Measurements from ENCODE around the gene ARHGAP32.
"Not testable (repeated sequence)": the region's sequence is repeated elsewhere in the genome, so short reads cannot be mapped to it uniquely, and the experiment has no call there.

DNA sequence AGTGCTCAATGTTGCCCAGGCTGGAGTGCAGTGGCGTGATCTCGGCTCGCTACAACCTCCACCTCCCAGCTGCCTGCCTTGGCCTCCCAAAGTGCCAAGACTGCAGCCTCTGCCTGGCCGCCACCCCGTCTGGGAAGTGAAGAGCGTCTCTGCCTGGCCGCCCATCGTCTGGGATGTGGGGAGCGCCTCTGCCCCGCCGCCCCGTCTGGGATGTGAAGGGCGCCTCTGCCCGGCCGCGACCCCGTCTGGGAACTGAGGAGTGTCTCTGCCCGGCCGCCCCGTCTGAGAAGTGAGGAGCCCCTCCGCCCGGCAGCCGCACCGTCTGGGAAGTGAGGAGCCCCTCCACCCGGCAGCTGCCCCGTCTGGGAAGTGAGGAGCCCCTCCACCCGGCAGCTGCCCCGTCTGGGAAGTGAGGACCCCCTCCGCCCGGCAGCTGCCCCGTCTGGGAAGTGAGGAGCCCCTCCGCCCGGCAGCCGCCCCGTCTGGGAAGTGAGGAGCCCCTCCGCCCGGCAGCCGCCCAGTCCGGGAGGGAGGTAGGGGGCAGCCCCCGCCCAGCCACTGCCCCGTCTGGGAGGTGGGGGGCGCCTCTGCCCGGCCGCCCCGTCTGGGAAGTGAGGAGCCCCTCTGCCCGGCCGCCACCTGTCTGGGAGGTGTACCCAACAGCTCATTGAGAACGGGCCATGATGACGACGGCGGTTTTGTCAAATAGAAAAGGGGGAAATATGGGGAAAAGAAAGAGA, 63.1 kb downstream of the ARHGAP32 start:
- TF ChIP-seq, protein P1, sequence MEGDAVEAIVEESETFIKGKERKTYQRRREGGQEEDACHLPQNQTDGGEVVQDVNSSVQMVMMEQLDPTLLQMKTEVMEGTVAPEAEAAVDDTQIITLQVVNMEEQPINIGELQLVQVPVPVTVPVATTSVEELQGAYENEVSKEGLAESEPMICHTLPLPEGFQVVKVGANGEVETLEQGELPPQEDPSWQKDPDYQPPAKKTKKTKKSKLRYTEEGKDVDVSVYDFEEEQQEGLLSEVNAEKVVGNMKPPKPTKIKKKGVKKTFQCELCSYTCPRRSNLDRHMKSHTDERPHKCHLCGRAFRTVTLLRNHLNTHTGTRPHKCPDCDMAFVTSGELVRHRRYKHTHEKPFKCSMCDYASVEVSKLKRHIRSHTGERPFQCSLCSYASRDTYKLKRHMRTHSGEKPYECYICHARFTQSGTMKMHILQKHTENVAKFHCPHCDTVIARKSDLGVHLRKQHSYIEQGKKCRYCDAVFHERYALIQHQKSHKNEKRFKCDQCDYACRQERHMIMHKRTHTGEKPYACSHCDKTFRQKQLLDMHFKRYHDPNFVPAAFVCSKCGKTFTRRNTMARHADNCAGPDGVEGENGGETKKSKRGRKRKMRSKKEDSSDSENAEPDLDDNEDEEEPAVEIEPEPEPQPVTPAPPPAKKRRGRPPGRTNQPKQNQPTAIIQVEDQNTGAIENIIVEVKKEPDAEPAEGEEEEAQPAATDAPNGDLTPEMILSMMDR (IDR thresholded peaks at IDR 0.05): not testable (repeated sequence)
- not testable (repeated sequence) for TF ChIP-seq POLR2A, EP300 (IDR thresholded peaks at IDR 0.05)
